GM12878 (cell line): ENCODE measurements around the gene FPR1. TPM values are rescaled to one million over a fixed set of nuclear protein-coding genes. Genes with fewer than 3 reads are reported as not detected.

ENCODE experiments used
- ATAC-seq: fragments of 200-7000 bp; cut with Tn5 transposase; 3 replicates; pipeline ENCODE4 v1.9.1; 2020; ENCODE audit warnings: mild to moderate bottlenecking, moderate library complexity
- BruUV-seq: library from RNA; stranded (reverse); fragments of 400-500 nt; replicated peaks from 2 replicates; lab custom pipeline; 2021; lab: Mats Ljungman, UMichigan
- CTCF ChIA-PET: fragments of 300-600 bp; sonication (Branson Sonifier 250); formaldehyde crosslinking; extraction: SDS; loops from one replicate; lab custom pipeline; 2021; ENCODE audit warnings: inconsistent platforms; lab: Yijun Ruan, JAX
- POLR2A ChIA-PET: fragments of 350-600 bp; formaldehyde crosslinking; extraction: SDS; loops from one replicate; lab custom pipeline; 2021; ENCODE audit warnings: inconsistent platforms; lab: Charles Lee
- RAD21 ChIA-PET: fragments of 300-600 bp; sonication (Branson Sonifier 250); formaldehyde crosslinking; loops from one replicate; lab custom pipeline; 2023; ENCODE audit warnings: antibody characterized with exemption; ENCODE audit not compliant: unreplicated experiment; lab: Charles Lee
- SMC1A ChIA-PET: fragments of 300-600 bp; sonication (Branson Sonifier 250); formaldehyde crosslinking; loops from one replicate; lab custom pipeline; 2023; ENCODE audit not compliant: unreplicated experiment, uncharacterized antibody; lab: Charles Lee
- DNase-seq: peaks from one replicate; pipeline ENCODE4 v3.0.0-alpha.2; 2011; ENCODE audit warnings: low read depth, low spot score
- FAIRE-seq: peaks from 3 replicates; lab custom pipeline; 2011; peaks lifted over from hg19 to GRCh38; lab: Jason Lieb, UNC
- H2AFZ ChIP-seq: 2 replicates; pipeline ENCODE4 v1.6.0; 2011; ENCODE audit warnings: low read depth, low read length, control low read depth; ENCODE audit not compliant: control insufficient read depth
- H3K27ac ChIP-seq: 2 replicates; pipeline ENCODE4 v1.5.1; 2011; ENCODE audit warnings: control low read depth; ENCODE audit not compliant: control insufficient read depth, insufficient read depth
- H3K27me3 ChIP-seq, 2 experiments: replicated peaks in 1 of 2; 2 replicates each; pipeline versions ENCODE4 v1.6.0 to v1.6.1; 2011; ENCODE audit warnings: low read length in 1 of 2; ENCODE audit not compliant: control insufficient read depth in 2 of 2, insufficient read depth in 2 of 2
- H3K36me3 ChIP-seq, 2 experiments: 2 replicates each; pipeline ENCODE4 v1.5.1; 2011; ENCODE audit warnings: low read length in 1 of 2; ENCODE audit not compliant: control insufficient read depth in 2 of 2, insufficient read depth in 2 of 2
- H3K4me1 ChIP-seq: 2 replicates; pipeline ENCODE4 v1.6.1; 2011; ENCODE audit warnings: mild to moderate bottlenecking, low read length, moderate library complexity, mixed read lengths; ENCODE audit not compliant: control insufficient read depth, insufficient read depth
- H3K4me2 ChIP-seq: 2 replicates; pipeline ENCODE4 v1.6.0; 2011; ENCODE audit warnings: control low read depth; ENCODE audit not compliant: control insufficient read depth, insufficient read depth
- H3K4me3 ChIP-seq: fragments of 200-600 bp; sonication (generic); 2 replicates; pipeline ENCODE4 v1.5.1; 2016
- H3K79me2 ChIP-seq: 2 replicates; pipeline ENCODE4 v1.6.0; 2011; ENCODE audit warnings: low read length; ENCODE audit not compliant: control insufficient read depth, insufficient read depth
- H3K9ac ChIP-seq: 2 replicates; pipeline ENCODE4 v1.8.0; 2011; ENCODE audit warnings: low read length, control low read depth, mixed read lengths; ENCODE audit not compliant: control insufficient read depth, insufficient read depth
- H3K9me3 ChIP-seq: replicated peaks from 3 replicates; pipeline ENCODE4 v1.5.1; 2011; ENCODE audit warnings: mild to moderate bottlenecking, low read length; ENCODE audit not compliant: control insufficient read depth, insufficient read depth
- H4K20me1 ChIP-seq: 2 replicates; pipeline ENCODE4 v1.6.0; 2011; ENCODE audit not compliant: control insufficient read depth, insufficient read depth
- CBX3 ChIP-seq: fragments of 200-600 bp; sonication (generic); IDR thresholded peaks from 2 replicates; pipeline ENCODE4 v1.6.1; 2016; ENCODE audit warnings: low read depth, borderline replicate concordance
- CBX5 ChIP-seq: sonication (generic); IDR thresholded peaks from 2 replicates; pipeline ENCODE4 v1.6.1; 2016; ENCODE audit warnings: low read depth, moderate library complexity, mild to moderate bottlenecking, inconsistent platforms
- CHD4 ChIP-seq: fragments of 200-600 bp; sonication (generic); IDR thresholded peaks from 2 replicates; pipeline ENCODE4 v1.6.1; 2016; ENCODE audit warnings: mild to moderate bottlenecking
- EP300 ChIP-seq, 2 experiments: fragments of 150-350 bp in 1 of 2; IDR thresholded peaks; 2 replicates each; pipeline ENCODE4 v1.6.1; 2011 to 2012; ENCODE audit warnings: low read depth in 2 of 2, low read length in 2 of 2, borderline replicate concordance in 1 of 2, improper control_type of control experiment in 1 of 2, inconsistent platforms in 1 of 2; ENCODE audit not compliant: control insufficient read depth in 1 of 2
- HDAC2 ChIP-seq: fragments of 200-600 bp; sonication (generic); IDR thresholded peaks from 2 replicates; pipeline ENCODE4 v1.6.1; 2017
- KLF5 ChIP-seq: fragments of 450-650 bp; IDR thresholded peaks from 2 replicates; pipeline ENCODE4 v1.6.1; 2014; ENCODE audit warnings: mild to moderate bottlenecking; ENCODE audit not compliant: partially characterized antibody
- NR2C1 ChIP-seq: fragments of 450-650 bp; IDR thresholded peaks from 2 replicates; pipeline ENCODE4 v1.6.1; 2017; ENCODE audit warnings: antibody characterized with exemption, mild to moderate bottlenecking, moderate library complexity
- SIN3A ChIP-seq: IDR thresholded peaks from 2 replicates; pipeline ENCODE4 v1.6.1; 2012; ENCODE audit warnings: low read depth, low read length, improper control_type of control experiment
- SMAD5 ChIP-seq: IDR thresholded peaks from 2 replicates; pipeline ENCODE4 v1.6.1; 2016; ENCODE audit warnings: antibody characterized with exemption, low read depth
- WGBS: methylation state at CpG from one replicate; pipeline ENCODE4 v1.1.6; 2016; ENCODE audit warnings: low lambda C conversion rate; ENCODE audit not compliant: insufficient replicate concordance, insufficient coverage; ENCODE audit errors: missing lambda C conversion rate; 5-methylcytosine and 5-hydroxymethylcytosine counted together
- in situ Hi-C: fragments of 300-500 bp; cut with MboI; formaldehyde crosslinking; loops from 9 replicates; pipeline ENCODE4 v1.14.3; 2018; ENCODE audit warnings: mixed read lengths
- intact Hi-C: fragments of 100-400 bp; cut with micrococcal nuclease; formaldehyde crosslinking; loops from one replicate; pipeline ENCODE4 v1.14.2; 2022; ENCODE audit not compliant: unreplicated experiment
- polyA plus RNA-seq, 11 experiments: library from polyadenylated mRNA; depleted of rRNA in 4 of 11; unstranded in 6 of 11; stranded (reverse) in 5 of 11; fragments of >200 nt; fragmentation: Nextera tagmentation in 4 of 11; fragmentation: Illumina TruSeq in 1 of 11; extraction: Ambion mirVana in 4 of 11; extraction: Trizol in 1 of 11; gene quantifications; 1 replicate in 1 of 11; 2 replicates in 10 of 11; pipeline versions ENCODE4 v1.2.1 to v1.2.3, GENCODE V29; 2011 to 2016; ENCODE audit warnings: inconsistent platforms in 2 of 11, missing spikeins in 2 of 11, low read depth in 1 of 11
- total RNA-seq, 4 experiments: library from RNA; depleted of rRNA in 3 of 4; stranded (reverse); fragments of >200 nt in 3 of 4; fragmentation: Illumina TruSeq in 1 of 4; extraction: Trizol in 1 of 4; gene quantifications; 2 replicates each; pipeline versions ENCODE4 v1.2.1 to v1.2.3, GENCODE V29; 2013 to 2021
- TF ChIP-seq, protein P1 (sequence below): fragments of 450-650 bp; IDR thresholded peaks from 2 replicates; pipeline ENCODE4 v1.6.1; 2018; ENCODE audit warnings: mild to moderate bottlenecking, low read depth, moderate library complexity; ENCODE audit not compliant: partially characterized antibody
- TF ChIP-seq, protein P2 (sequence below): IDR thresholded peaks from 2 replicates; pipeline ENCODE4 v1.6.1; 2011; ENCODE audit warnings: borderline replicate concordance, low read depth, mild to moderate bottlenecking, moderate library complexity, mixed read lengths, low read length; ENCODE audit not compliant: insufficient read depth; ENCODE audit errors: extremely low read length

FPR1 gene
- total and polyA plus RNA-seq, 10 of the 15 experiments (the other 5 are each of a cell fraction or from before 2014, with no cell fraction given), result not detected

DNA sequence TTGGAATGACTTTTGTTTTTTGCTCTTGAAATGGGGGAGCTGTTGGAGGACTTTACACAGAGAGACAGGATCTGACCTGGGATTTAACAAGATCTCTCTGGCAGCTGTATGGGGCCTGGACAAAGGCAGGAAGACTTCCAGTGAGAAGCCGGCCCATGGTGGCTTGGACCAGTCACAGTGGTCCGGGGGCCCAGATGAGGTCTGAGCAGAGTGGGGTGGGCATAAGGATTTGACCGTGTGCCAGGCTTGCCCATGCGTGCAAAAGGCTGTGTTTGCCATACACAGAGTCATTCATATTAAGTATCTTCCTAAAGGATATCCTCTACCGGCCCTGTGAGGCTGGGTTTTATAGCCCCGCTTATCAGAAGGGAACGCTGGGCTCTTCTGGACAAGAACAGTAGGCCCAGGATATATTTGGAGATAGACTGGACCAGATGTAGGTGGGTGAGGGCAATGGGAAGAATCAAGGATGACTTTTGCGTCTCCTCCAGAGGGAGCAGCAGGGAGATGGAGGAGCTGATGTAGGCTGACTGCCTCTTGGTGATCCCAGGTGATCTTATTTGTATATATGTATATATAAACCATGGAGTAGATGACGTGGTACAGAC, 54.4 kb downstream of the FPR1 start:
- no peaks in the 10 kb centered on the region for H3K79me2 ChIP-seq
- no peak for DNase-seq
- H2AFZ ChIP-seq, result no peak overlapping the region
- no peak for ATAC-seq
- CTCF ChIA-PET, result no interaction called here
- BruUV-seq, result no TSS peak
- in situ Hi-C loops, result no loop called here
- H4K20me1 ChIP-seq, result no peaks in the 10 kb centered on the region
- no peaks in the 10 kb centered on the region for H3K36me3 ChIP-seq
- intact Hi-C loops, result no loop called here
- H3K4me3 ChIP-seq, result no peak overlapping the region
- WGBS, result 44% methylated on average over 9 of the region's 9 CpGs
- FAIRE-seq, result no peak
- RAD21 ChIA-PET, result no interaction called here
- no peak for TF ChIP-seq CHD4
- TF ChIP-seq, protein P1, sequence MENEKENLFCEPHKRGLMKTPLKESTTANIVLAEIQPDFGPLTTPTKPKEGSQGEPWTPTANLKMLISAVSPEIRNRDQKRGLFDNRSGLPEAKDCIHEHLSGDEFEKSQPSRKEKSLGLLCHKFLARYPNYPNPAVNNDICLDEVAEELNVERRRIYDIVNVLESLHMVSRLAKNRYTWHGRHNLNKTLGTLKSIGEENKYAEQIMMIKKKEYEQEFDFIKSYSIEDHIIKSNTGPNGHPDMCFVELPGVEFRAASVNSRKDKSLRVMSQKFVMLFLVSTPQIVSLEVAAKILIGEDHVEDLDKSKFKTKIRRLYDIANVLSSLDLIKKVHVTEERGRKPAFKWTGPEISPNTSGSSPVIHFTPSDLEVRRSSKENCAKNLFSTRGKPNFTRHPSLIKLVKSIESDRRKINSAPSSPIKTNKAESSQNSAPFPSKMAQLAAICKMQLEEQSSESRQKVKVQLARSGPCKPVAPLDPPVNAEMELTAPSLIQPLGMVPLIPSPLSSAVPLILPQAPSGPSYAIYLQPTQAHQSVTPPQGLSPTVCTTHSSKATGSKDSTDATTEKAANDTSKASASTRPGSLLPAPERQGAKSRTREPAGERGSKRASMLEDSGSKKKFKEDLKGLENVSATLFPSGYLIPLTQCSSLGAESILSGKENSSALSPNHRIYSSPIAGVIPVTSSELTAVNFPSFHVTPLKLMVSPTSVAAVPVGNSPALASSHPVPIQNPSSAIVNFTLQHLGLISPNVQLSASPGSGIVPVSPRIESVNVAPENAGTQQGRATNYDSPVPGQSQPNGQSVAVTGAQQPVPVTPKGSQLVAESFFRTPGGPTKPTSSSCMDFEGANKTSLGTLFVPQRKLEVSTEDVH, result no peak
- no peak for TF ChIP-seq EP300 (IDR thresholded peaks at IDR 0.05; ENCODE audit: borderline replicate concordance in 1 of 2, control insufficient read depth in 1 of 2, low read depth in 2 of 2, low read length in 2 of 2)
- TF ChIP-seq NR2C1, result no peak
- no peak for TF ChIP-seq HDAC2
- TF ChIP-seq CBX3, result no peak
- no peak for TF ChIP-seq SMAD5
- no peak for TF ChIP-seq SIN3A
- no peak for TF ChIP-seq CBX5
- TF ChIP-seq, protein P2, sequence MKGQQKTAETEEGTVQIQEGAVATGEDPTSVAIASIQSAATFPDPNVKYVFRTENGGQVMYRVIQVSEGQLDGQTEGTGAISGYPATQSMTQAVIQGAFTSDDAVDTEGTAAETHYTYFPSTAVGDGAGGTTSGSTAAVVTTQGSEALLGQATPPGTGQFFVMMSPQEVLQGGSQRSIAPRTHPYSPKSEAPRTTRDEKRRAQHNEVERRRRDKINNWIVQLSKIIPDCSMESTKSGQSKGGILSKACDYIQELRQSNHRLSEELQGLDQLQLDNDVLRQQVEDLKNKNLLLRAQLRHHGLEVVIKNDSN, result no peak
- no peak for TF ChIP-seq KLF5
- POLR2A ChIA-PET, result no interaction called here
- no peak overlapping the region for H3K27ac ChIP-seq
- H3K9me3 ChIP-seq, result no peaks in the 10 kb centered on the region; the same call in 2 of the 3 replicates
- H3K27me3 ChIP-seq, result no peaks in the 10 kb centered on the region; a peak in 1 of 4 replicates
- no peaks in the 10 kb centered on the region for H3K4me1 ChIP-seq
- SMC1A ChIA-PET, result no interaction called here
- H3K9ac ChIP-seq, result no peak overlapping the region
- no peak overlapping the region for H3K4me2 ChIP-seq
